Neural progenitor cell (in vitro differentiated cells): ENCODE results near the gene HYCC1. TPM values are rescaled to one million over a fixed set of nuclear protein-coding genes. Genes with fewer than 3 reads are reported as not detected.

Experiments used
- DNase-seq: peaks from one replicate; pipeline ENCODE4 v3.0.0-alpha.2; 2016; ENCODE audit warnings: low spot score
- H2AFZ ChIP-seq: fragments of 200-600 bp; sonication (generic); replicated peaks from 2 replicates; pipeline ENCODE4 v1.6.1; 2016; ENCODE audit warnings: antibody characterized with exemption
- H3F3A ChIP-seq: fragments of 200-600 bp; sonication (generic); 2 replicates; pipeline ENCODE4 v1.6.1; 2016; ENCODE audit warnings: antibody characterized with exemption, low read depth
- H3K27ac ChIP-seq: fragments of 200-600 bp; sonication (generic); 2 replicates; pipeline ENCODE4 v1.5.1; 2016; ENCODE audit warnings: mild to moderate bottlenecking
- H3K27me3 ChIP-seq: fragments of 200-600 bp; sonication (generic); 2 replicates; pipeline ENCODE4 v1.6.1; 2016; ENCODE audit warnings: mild to moderate bottlenecking, moderate library complexity
- H3K36me3 ChIP-seq: fragments of 200-600 bp; sonication (generic); 2 replicates; pipeline ENCODE4 v1.5.1; 2016
- H3K4me1 ChIP-seq: fragments of 200-600 bp; sonication (generic); 2 replicates; pipeline ENCODE4 v1.6.1; 2016; ENCODE audit warnings: mixed run types
- H3K4me2 ChIP-seq: fragments of 200-600 bp; sonication (generic); 2 replicates; pipeline ENCODE4 v1.6.1; 2016
- H3K4me3 ChIP-seq: fragments of 200-600 bp; sonication (generic); 2 replicates; pipeline ENCODE4 v1.5.1; 2016
- H3K79me2 ChIP-seq: fragments of 200-600 bp; sonication (generic); 2 replicates; pipeline ENCODE4 v1.6.1; 2016; ENCODE audit warnings: low read depth
- H3K9ac ChIP-seq: fragments of 200-600 bp; sonication (generic); 2 replicates; pipeline ENCODE4 v1.6.1; 2016
- H3K9me3 ChIP-seq: fragments of 200-600 bp; sonication (generic); 2 replicates; pipeline ENCODE4 v1.5.1; 2016; ENCODE audit warnings: low read depth
- H4K20me1 ChIP-seq: fragments of 200-600 bp; sonication (generic); 2 replicates; pipeline ENCODE4 v1.6.1; 2016; ENCODE audit warnings: low read depth
- H3K27ac Mint-ChIP-seq: 3 replicates; pipeline ENCODE4 v1.8.0; 2021; ENCODE audit warnings: mixed read lengths
- H3K27me3 Mint-ChIP-seq: 2 replicates; pipeline ENCODE4 v1.8.0; 2022; ENCODE audit warnings: low read depth, mild to moderate bottlenecking, inconsistent platforms, moderate library complexity, mixed read lengths; ENCODE audit not compliant: insufficient read depth
- H3K36me3 Mint-ChIP-seq: 3 replicates; pipeline ENCODE4 v1.8.0; 2021; ENCODE audit warnings: mixed read lengths
- H3K4me1 Mint-ChIP-seq: 3 replicates; pipeline ENCODE4 v1.8.0; 2021; ENCODE audit warnings: mixed read lengths
- H3K4me3 Mint-ChIP-seq: 3 replicates; pipeline ENCODE4 v1.8.0; 2021; ENCODE audit warnings: mild to moderate bottlenecking, moderate library complexity, mixed read lengths
- H3K9me3 Mint-ChIP-seq: 3 replicates; pipeline ENCODE4 v1.8.0; 2020; ENCODE audit warnings: mixed read lengths
- EZH2 ChIP-seq: fragments of 200-600 bp; sonication (generic); IDR thresholded peaks from 2 replicates; pipeline ENCODE4 v1.6.1; 2017; ENCODE audit warnings: antibody characterized with exemption, mild to moderate bottlenecking, moderate library complexity
- EZH2phosphoT487 ChIP-seq: fragments of 200-600 bp; sonication (generic); IDR thresholded peaks from 2 replicates; pipeline ENCODE4 v1.6.1; 2017; ENCODE audit warnings: antibody characterized with exemption
- total RNA-seq: library from RNA; depleted of rRNA; stranded (reverse); fragments of >200 nt; gene quantifications from 2 replicates; pipeline ENCODE4 v1.2.3, GENCODE V29; 2015; ENCODE audit warnings: low replicate concordance
- TF ChIP-seq, protein P1 (sequence below): fragments of 200-600 bp; sonication (generic); IDR thresholded peaks from 2 replicates; pipeline ENCODE4 v1.5.1; 2017; ENCODE audit warnings: antibody characterized with exemption, mild to moderate bottlenecking

HYCC1 gene
- total RNA-seq, 1 donor from 2014 or later = 148 TPM

DNA sequence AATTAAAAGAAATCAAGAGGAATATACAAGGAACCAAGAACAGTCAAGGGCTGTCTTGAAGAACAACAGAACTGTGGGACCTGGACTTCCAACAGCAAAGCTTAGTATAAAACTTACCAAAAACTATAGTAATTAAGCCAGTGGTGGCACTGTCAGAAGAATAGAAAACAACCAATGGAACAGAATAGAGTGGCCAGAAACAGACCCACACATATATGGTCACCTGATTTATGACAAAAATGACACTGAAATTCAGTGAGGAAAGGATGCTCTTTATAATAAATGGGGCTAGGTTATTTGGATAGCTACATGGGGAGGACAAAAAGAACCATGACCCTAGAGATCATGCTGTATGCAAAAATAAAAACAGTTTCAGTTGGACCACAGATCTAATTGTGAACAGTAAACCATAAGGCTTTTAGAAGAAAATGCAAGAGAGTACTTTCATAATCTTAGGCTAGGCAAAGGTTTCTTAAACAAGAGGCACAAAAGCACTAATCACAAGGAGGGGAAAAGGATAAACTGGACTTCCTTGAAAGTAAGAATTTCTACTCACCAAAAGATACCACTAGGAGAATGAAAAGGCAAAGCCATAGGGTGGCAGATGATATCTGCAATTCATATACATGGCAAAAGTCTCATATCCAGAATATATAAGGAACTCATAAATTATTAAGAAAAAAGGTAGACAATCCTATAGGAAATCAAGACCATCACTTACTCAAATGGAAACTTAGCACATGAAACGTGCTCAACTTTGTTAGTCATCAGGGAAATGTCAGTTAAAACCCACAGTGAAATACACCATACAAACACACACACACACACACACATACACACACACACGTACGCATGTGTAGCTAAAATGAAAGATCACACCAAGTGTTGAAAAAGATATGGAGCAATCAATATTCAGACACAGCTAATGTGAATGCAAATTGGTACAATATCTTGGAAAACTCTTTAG, 20.8 kb downstream of the HYCC1 start:
- no peak overlapping the region for H3K9ac ChIP-seq
- Mint-ChIP-seq H3K36me3 (peaks cover 3% of the 10 kb centered on the region), H3K4me3 (no peak overlapping the region), H3K27ac (no peak overlapping the region), H3K27me3 (no peaks in the 10 kb centered on the region), H3K9me3 (no peaks in the 10 kb centered on the region), H3K4me1 (no peaks in the 10 kb centered on the region)
- no peak overlapping the region for H2AFZ ChIP-seq
- no peaks in the 10 kb centered on the region for H3K36me3 ChIP-seq
- H3K27me3 ChIP-seq = no peaks in the 10 kb centered on the region
- no peaks in the 10 kb centered on the region for H4K20me1 ChIP-seq
- no peak for TF ChIP-seq EZH2
- no peak for TF ChIP-seq EZH2phosphoT487
- TF ChIP-seq, protein P1, sequence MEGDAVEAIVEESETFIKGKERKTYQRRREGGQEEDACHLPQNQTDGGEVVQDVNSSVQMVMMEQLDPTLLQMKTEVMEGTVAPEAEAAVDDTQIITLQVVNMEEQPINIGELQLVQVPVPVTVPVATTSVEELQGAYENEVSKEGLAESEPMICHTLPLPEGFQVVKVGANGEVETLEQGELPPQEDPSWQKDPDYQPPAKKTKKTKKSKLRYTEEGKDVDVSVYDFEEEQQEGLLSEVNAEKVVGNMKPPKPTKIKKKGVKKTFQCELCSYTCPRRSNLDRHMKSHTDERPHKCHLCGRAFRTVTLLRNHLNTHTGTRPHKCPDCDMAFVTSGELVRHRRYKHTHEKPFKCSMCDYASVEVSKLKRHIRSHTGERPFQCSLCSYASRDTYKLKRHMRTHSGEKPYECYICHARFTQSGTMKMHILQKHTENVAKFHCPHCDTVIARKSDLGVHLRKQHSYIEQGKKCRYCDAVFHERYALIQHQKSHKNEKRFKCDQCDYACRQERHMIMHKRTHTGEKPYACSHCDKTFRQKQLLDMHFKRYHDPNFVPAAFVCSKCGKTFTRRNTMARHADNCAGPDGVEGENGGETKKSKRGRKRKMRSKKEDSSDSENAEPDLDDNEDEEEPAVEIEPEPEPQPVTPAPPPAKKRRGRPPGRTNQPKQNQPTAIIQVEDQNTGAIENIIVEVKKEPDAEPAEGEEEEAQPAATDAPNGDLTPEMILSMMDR = no peak
- H3K9me3 ChIP-seq = no peaks in the 10 kb centered on the region
- H3K4me1 ChIP-seq = no peaks in the 10 kb centered on the region
- H3K79me2 ChIP-seq = peaks cover 59% of the 10 kb centered on the region
- no peak overlapping the region for H3K4me3 ChIP-seq
- H3F3A ChIP-seq = no peaks in the 10 kb centered on the region
- no peak for DNase-seq
- H3K4me2 ChIP-seq = no peak overlapping the region
- H3K27ac ChIP-seq = no peak overlapping the region

GRCh38 chr7:22990588-22990949, 23.4 kb downstream of the HYCC1 start:
- Histone ChIP-seq H3K9me3 (no peaks in the 10 kb centered on the region), H3K4me1 (no peaks in the 10 kb centered on the region), H3K36me3 (no peaks in the 10 kb centered on the region), H3K4me2 (no peak overlapping the region), H3K27ac (no peak overlapping the region), H4K20me1 (no peaks in the 10 kb centered on the region), H3K4me3 (no peak overlapping the region), H3K79me2 (peaks cover 37% of the 10 kb centered on the region), H2AFZ (no peak overlapping the region), H3F3A (no peaks in the 10 kb centered on the region), H3K9ac (no peak overlapping the region), H3K27me3 (no peaks in the 10 kb centered on the region)
- no peaks in the 10 kb centered on the region for H3K9me3 Mint-ChIP-seq
- TF ChIP-seq, protein P1 = no peak
- TF ChIP-seq EZH2phosphoT487 = no peak
- no peak for TF ChIP-seq EZH2
- H3K4me3 Mint-ChIP-seq = no peak overlapping the region
- no peak overlapping the region for H3K27ac Mint-ChIP-seq
- H3K36me3 Mint-ChIP-seq = peaks cover 3% of the 10 kb centered on the region
- H3K27me3 Mint-ChIP-seq = no peaks in the 10 kb centered on the region
- H3K4me1 Mint-ChIP-seq = no peaks in the 10 kb centered on the region
- no peak for DNase-seq

DNA sequence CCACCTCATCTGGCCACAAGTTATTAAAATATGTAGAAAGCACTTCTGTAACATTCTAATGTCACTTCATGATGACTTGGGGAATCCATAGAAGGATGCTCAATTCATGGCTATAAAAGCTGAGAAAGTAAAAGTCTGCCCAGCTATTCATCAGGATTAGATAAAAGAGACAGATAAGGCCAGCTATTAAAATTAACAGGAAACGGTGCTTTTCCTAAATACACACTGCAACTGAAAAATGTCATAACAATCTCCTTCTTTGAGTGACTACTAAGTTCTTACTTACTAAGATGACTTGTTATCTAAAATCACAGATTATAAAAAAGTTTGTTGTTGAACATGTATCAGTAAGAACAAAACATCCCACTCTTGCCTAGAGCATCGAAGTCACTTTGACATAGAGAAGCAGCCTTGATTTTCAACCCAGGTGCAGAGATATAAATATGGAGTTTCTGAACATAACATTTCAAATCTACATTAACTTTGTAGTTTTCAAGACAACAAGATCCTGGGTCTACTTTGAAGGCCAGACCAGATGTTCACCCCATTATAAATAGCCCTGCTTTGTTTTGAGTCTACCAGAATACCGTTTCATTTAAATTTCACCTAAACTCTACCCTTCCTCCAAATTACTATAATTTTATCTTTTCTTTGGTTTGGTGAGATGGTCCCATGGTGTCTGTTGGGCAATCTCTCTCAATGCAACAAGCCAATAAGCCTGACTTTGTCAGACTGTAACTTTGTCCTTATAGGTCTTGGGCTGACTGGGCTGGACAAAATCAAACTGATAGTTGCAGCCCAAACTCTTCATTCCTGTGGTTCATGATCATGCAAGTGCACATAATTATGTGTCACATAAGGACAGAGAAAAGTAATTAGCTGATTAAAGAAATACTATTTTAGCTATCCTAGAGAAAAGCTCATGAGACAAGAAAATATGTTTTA, 24.0 kb downstream of the HYCC1 start:
- no peak for DNase-seq
- Histone ChIP-seq H3K79me2 (peaks cover 35% of the 10 kb centered on the region), H3K9ac (no peak overlapping the region), H2AFZ (no peak overlapping the region), H4K20me1 (no peaks in the 10 kb centered on the region), H3K36me3 (no peaks in the 10 kb centered on the region), H3K4me2 (no peak overlapping the region), H3K27ac (no peak overlapping the region), H3K9me3 (no peaks in the 10 kb centered on the region), H3F3A (no peaks in the 10 kb centered on the region), H3K27me3 (no peaks in the 10 kb centered on the region), H3K4me3 (no peak overlapping the region), H3K4me1 (no peaks in the 10 kb centered on the region)
- no peak overlapping the region for H3K4me3 Mint-ChIP-seq
- H3K27me3 Mint-ChIP-seq = no peaks in the 10 kb centered on the region
- H3K36me3 Mint-ChIP-seq = peaks cover 3% of the 10 kb centered on the region
- H3K27ac Mint-ChIP-seq = no peak overlapping the region
- TF ChIP-seq EZH2phosphoT487 = no peak
- TF ChIP-seq, protein P1 = no peak
- no peak for TF ChIP-seq EZH2
- H3K4me1 Mint-ChIP-seq = no peaks in the 10 kb centered on the region
- H3K9me3 Mint-ChIP-seq = no peaks in the 10 kb centered on the region
